Endodermal cell (in vitro differentiated cells): ENCODE data around the gene IMMP2L. TPM values are rescaled to one million over a fixed set of nuclear protein-coding genes. Genes with fewer than 3 reads are reported as not detected.

Experiments
- DNase-seq: peaks from one replicate; pipeline ENCODE4 v3.0.0-alpha.2; 2017
- H3K27ac ChIP-seq: 2 replicates; pipeline ENCODE4 v1.5.1; 2013; ENCODE audit warnings: mild to moderate bottlenecking, low read depth, low read length, moderate library complexity
- H3K27me3 ChIP-seq: 2 replicates; pipeline ENCODE4 v1.6.1; 2013; ENCODE audit warnings: mild to moderate bottlenecking, low read length, moderate library complexity; ENCODE audit not compliant: insufficient read depth, control insufficient read depth, poor library complexity, severe bottlenecking
- H3K36me3 ChIP-seq: 2 replicates; pipeline ENCODE4 v1.7.0; 2013; ENCODE audit warnings: mild to moderate bottlenecking, low read length, moderate library complexity; ENCODE audit not compliant: control insufficient read depth, insufficient read depth
- H3K4me1 ChIP-seq: one replicate; pipeline ENCODE4 v1.7.0; 2013; ENCODE audit warnings: low read length; ENCODE audit not compliant: control insufficient read depth, insufficient read depth
- H3K4me3 ChIP-seq: 2 replicates; pipeline ENCODE4 v1.5.1; 2013; ENCODE audit warnings: mild to moderate bottlenecking, low read length, moderate library complexity
- H3K9ac ChIP-seq: 2 replicates; pipeline ENCODE4 v1.6.1; 2013; ENCODE audit warnings: mild to moderate bottlenecking, low read length, moderate library complexity; ENCODE audit not compliant: poor library complexity, severe bottlenecking; ENCODE audit errors: extremely low read depth
- H3K9me3 ChIP-seq: 2 replicates; pipeline ENCODE4 v1.6.1; 2013; ENCODE audit warnings: mild to moderate bottlenecking, low read length, moderate library complexity; ENCODE audit not compliant: control insufficient read depth
- H3K27ac Mint-ChIP-seq: 2 replicates; pipeline ENCODE4 v1.8.0; 2020; ENCODE audit warnings: mixed read lengths
- H3K27me3 Mint-ChIP-seq: 2 replicates; pipeline ENCODE4 v1.8.0; 2021; ENCODE audit warnings: mild to moderate bottlenecking, mixed read lengths; ENCODE audit not compliant: insufficient read depth
- H3K36me3 Mint-ChIP-seq: 2 replicates; pipeline ENCODE4 v1.8.0; 2020; ENCODE audit warnings: low read depth, mixed read lengths
- H3K4me1 Mint-ChIP-seq: 2 replicates; pipeline ENCODE4 v1.8.0; 2020; ENCODE audit warnings: mixed read lengths
- H3K4me3 Mint-ChIP-seq: 2 replicates; pipeline ENCODE4 v1.8.0; 2020; ENCODE audit warnings: mild to moderate bottlenecking, moderate library complexity, mixed read lengths
- H3K9me3 Mint-ChIP-seq: 2 replicates; pipeline ENCODE4 v1.8.0; 2020; ENCODE audit warnings: mild to moderate bottlenecking, mixed read lengths
- CTCF ChIP-seq: fragments of 200-600 bp; sonication (generic); conservative IDR thresholded peaks from 2 replicates; pipeline ENCODE4 v1.5.0; 2021; ENCODE audit warnings: antibody characterized with exemption, mild to moderate bottlenecking
- WGBS, 2 experiments: methylation state at CpG; one replicate each; pipeline versions ENCODE4 v1.1.5 to v1.1.7; 2013; ENCODE audit warnings: missing lambda C conversion rate in 2 of 2, mixed read lengths in 1 of 2; ENCODE audit not compliant: insufficient coverage in 1 of 2, insufficient read length in 1 of 2; 5-methylcytosine and 5-hydroxymethylcytosine counted together
- total RNA-seq, 2 donors: library from RNA; stranded (reverse); fragmentation: NEBNext Ultra II Directional in 1 of 2; extraction: Animal tissue kit (Norgen Biotek cat#: 25700) in 1 of 2; gene quantifications; 2 replicates in 1 of 2; 3 replicates in 1 of 2; pipeline ENCODE4 v1.2.1, GENCODE V29; 2021

Gene IMMP2L
- total RNA-seq, 2 donors from 2014 or later = 17.7 to 19.4 TPM

DNA sequence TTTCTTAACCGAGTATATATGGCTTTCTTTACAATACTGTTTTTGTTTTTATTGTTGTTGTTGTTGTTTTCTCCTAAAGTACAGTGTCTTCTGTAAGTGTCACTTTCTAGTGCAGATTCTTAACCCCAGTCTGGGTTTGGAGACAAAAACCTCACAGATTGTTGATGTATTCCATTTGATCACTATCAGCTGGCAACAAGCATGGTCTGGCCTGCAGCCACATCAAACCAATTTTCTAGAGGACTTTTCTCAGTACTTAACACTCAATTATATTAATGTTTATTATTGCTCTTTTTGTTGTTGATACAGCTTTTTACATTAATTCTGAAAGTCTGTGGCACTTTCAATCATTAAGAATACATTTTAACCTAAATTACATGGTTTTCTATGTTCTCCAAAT is 454.3 kb downstream of the IMMP2L start:
- Mint-ChIP-seq H3K4me1 (peaks cover 4% of the 10 kb centered on the region), H3K9me3 (no peaks in the 10 kb centered on the region), H3K27ac (no peak overlapping the region), H3K36me3 (no peaks in the 10 kb centered on the region), H3K27me3 (no peaks in the 10 kb centered on the region), H3K4me3 (no peak overlapping the region)
- H3K36me3 ChIP-seq = no peaks in the 10 kb centered on the region
- no CpG with 5 or more reads among the region's 1 CpG for WGBS, 2 experiments
- no peaks in the 10 kb centered on the region for H3K9me3 ChIP-seq
- H3K4me1 ChIP-seq = no peaks in the 10 kb centered on the region
- H3K9ac ChIP-seq = no peak overlapping the region
- no peak for TF ChIP-seq CTCF
- H3K27me3 ChIP-seq = no peaks in the 10 kb centered on the region
- DNase-seq = no peak
- H3K4me3 ChIP-seq = no peak overlapping the region
- no peak overlapping the region for H3K27ac ChIP-seq

DNA sequence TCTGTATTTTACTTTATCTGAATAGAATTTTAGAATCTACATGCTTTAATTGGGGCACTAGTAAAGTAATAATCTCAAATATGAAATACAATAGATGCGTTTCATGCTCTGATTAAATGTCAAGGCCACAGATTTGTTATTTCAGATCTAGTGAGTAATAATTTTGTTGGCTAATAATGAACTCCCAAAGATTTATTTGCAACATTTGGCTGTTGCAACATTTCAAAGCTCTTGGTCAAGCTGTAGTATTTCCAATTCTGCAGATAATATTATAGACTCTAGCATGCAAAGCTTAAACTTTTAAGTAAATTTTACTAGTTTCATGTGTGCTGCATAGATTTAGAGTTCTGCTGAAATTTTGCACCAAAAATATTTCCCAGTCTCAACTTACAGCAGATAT is 454.7 kb downstream of the IMMP2L start:
- no peaks in the 10 kb centered on the region for H3K9me3 Mint-ChIP-seq
- H3K4me3 ChIP-seq = no peak overlapping the region
- H3K27ac Mint-ChIP-seq = no peak overlapping the region
- H3K4me1 Mint-ChIP-seq = peaks cover 4% of the 10 kb centered on the region
- no peak overlapping the region for H3K27ac ChIP-seq
- H3K36me3 ChIP-seq = no peaks in the 10 kb centered on the region
- 80 to 100% methylated on average over 1 of the region's 1 CpG for WGBS, 2 experiments
- no peak overlapping the region for H3K4me3 Mint-ChIP-seq
- no peak overlapping the region for H3K9ac ChIP-seq
- DNase-seq = no peak
- H3K27me3 ChIP-seq = no peaks in the 10 kb centered on the region
- no peaks in the 10 kb centered on the region for H3K27me3 Mint-ChIP-seq
- no peaks in the 10 kb centered on the region for H3K4me1 ChIP-seq
- no peaks in the 10 kb centered on the region for H3K9me3 ChIP-seq
- no peak for TF ChIP-seq CTCF
- H3K36me3 Mint-ChIP-seq = no peaks in the 10 kb centered on the region

- Histone ChIP-seq H3K27me3 (no peaks in the 10 kb centered on the region), H3K4me1 (no peaks in the 10 kb centered on the region), H3K4me3 (no peak overlapping the region), H3K27ac (peak overlapping the region; percentile 82), H3K36me3 (no peaks in the 10 kb centered on the region), H3K9ac (no peak overlapping the region), H3K9me3 (no peaks in the 10 kb centered on the region)
- Mint-ChIP-seq H3K4me3 (no peak overlapping the region), H3K9me3 (no peaks in the 10 kb centered on the region), H3K4me1 (peaks cover 6% of the 10 kb centered on the region), H3K36me3 (no peaks in the 10 kb centered on the region), H3K27ac (no peak overlapping the region), H3K27me3 (no peaks in the 10 kb centered on the region)
- TF ChIP-seq CTCF = no peak
- DNase-seq = no peak
- WGBS, 2 experiments = 79 to 92% methylated on average over 3 of the region's 3 CpGs
These were observed 457.0 kb downstream of the IMMP2L start for GRCh38 chr7:111105269-111105668.
